Globus pallidus (tissue), 1 donor: ENCODE data around the gene FOXO3.
"Not testable (repeated sequence)": the region's sequence is repeated elsewhere in the genome, so short reads cannot be mapped to it uniquely, and the experiment has no call there.

Experiments
- DNase-seq: peaks from one replicate; pipeline ENCODE4 v3.0.0-alpha.2; 2015; ENCODE audit warnings: low spot score

The FOXO3 gene

GRCh38 chr6:108661430-108661829, 100.7 kb downstream of the FOXO3 start:
- DNase-seq: no peak

GRCh38 chr6:108661982-108662381, 101.3 kb downstream of the FOXO3 start:
- no peak for DNase-seq

- no peak for DNase-seq
These were observed 102.0 kb downstream of the FOXO3 start for GRCh38 chr6:108662702-108663101.

- not testable (repeated sequence) for DNase-seq
These were observed 102.9 kb downstream of the FOXO3 start for GRCh38 chr6:108663494-108664064.

- no peak for DNase-seq
These were observed 104.9 kb downstream of the FOXO3 start for GRCh38 chr6:108665495-108666196.

- no peak for DNase-seq
These were observed 106.0 kb downstream of the FOXO3 start for GRCh38 chr6:108666656-108667260.

- peak; percentile 57 for DNase-seq
These were observed 107.3 kb downstream of the FOXO3 start for GRCh38 chr6:108667993-108668392.

- no peak for DNase-seq
These were observed 109.0 kb downstream of the FOXO3 start for GRCh38 chr6:108669673-108670072.

- no peak for DNase-seq
These were observed 110.5 kb downstream of the FOXO3 start for GRCh38 chr6:108671175-108671574.

GRCh38 chr6:108671790-108672189, 111.1 kb downstream of the FOXO3 start:
- no peak for DNase-seq

GRCh38 chr6:108672641-108673040, 111.9 kb downstream of the FOXO3 start:
- no peak for DNase-seq

- DNase-seq: no peak
These were observed 112.4 kb downstream of the FOXO3 start for GRCh38 chr6:108673153-108673552.

- DNase-seq: no peak
These were observed 112.9 kb downstream of the FOXO3 start for GRCh38 chr6:108673602-108674001.

GRCh38 chr6:108675226-108676200, 114.8 kb downstream of the FOXO3 start:
- DNase-seq: no peak

GRCh38 chr6:108676555-108676954, 115.8 kb downstream of the FOXO3 start:
- DNase-seq: no peak

GRCh38 chr6:108677357-108677756, 116.6 kb downstream of the FOXO3 start:
- no peak for DNase-seq

GRCh38 chr6:108677894-108678293, 117.2 kb downstream of the FOXO3 start:
- no peak for DNase-seq

- not testable (repeated sequence) for DNase-seq
These were observed 119.6 kb downstream of the FOXO3 start for GRCh38 chr6:108680314-108680713.

- not testable (repeated sequence) for DNase-seq
These were observed 121.0 kb downstream of the FOXO3 start for GRCh38 chr6:108681721-108682120.

- DNase-seq: not testable (repeated sequence)
These were observed 121.8 kb downstream of the FOXO3 start for GRCh38 chr6:108682383-108683119.

GRCh38 chr6:108683976-108684375, 123.3 kb downstream of the FOXO3 start:
- DNase-seq: not testable (repeated sequence)
